Left kidney (tissue), 8 donors: ENCODE results near the gene FHAD1. TPM values are rescaled to one million over a fixed set of nuclear protein-coding genes. Genes with fewer than 3 reads are reported as not detected.

ENCODE experiments used
- DNase-seq: peaks from one replicate; pipeline ENCODE4 v3.0.0-alpha.2; 2013
- long read RNA-seq, 8 donors: transcript quantifications; one replicate each; lab custom pipeline, GENCODE V29; 2026
- polyA plus RNA-seq: library from polyadenylated mRNA; unstranded; fragments of 120-200 nt; gene quantifications from one replicate; pipeline ENCODE4 v1.2.1, GENCODE V29; 2013; ENCODE audit not compliant: insufficient read length

FHAD1 gene
- polyA plus RNA-seq, result 3.7 TPM
- long read RNA-seq, donor 1, result 0 reads
- long read RNA-seq, donor 2, partial matches to known transcripts, result 0 of 1 reads
- long read RNA-seq, donor 2, other reads (novel, unspliced or antisense), result 0 of 1 reads
- long read RNA-seq, donor 3, full-length matches to known transcripts, result 2 of 2 reads
- long read RNA-seq, donor 3, partial matches to known transcripts, result 0 of 2 reads
- long read RNA-seq, donor 3, other reads (novel, unspliced or antisense), result 0 of 2 reads
- long read RNA-seq, donor 4, result 0 reads
- long read RNA-seq, donor 5, result 0 reads
- long read RNA-seq, donor 6, result 0 reads
- long read RNA-seq, donor 7, result 0 reads
- long read RNA-seq, donor 8, result 0 reads

GRCh38 chr1:15246960-15247614 is at the start of gene FHAD1:
Gene FHAD1, plus strand, starts transcription at chr1:15247223. Its CDS starts 4,562 bp downstream, at chr1:15251785.
- DNase-seq, result peak; percentile 74

- DNase-seq, result no peak
Observed at GRCh38 chr1:15197591-15198447, 49.2 kb upstream of the FHAD1 start.

- DNase-seq, result no peak
Observed at GRCh38 chr1:15198684-15199083, 48.3 kb upstream of the FHAD1 start.

GRCh38 chr1:15201221-15201620 is 45.8 kb upstream of the FHAD1 start:
- no peak for DNase-seq

GRCh38 chr1:15201849-15202551 is 45.0 kb upstream of the FHAD1 start:
- DNase-seq, result no peak

GRCh38 chr1:15204931-15205330 is 42.1 kb upstream of the FHAD1 start:
- DNase-seq, result no peak

GRCh38 chr1:15205586-15206346 is 41.3 kb upstream of the FHAD1 start:
- no peak for DNase-seq

- no peak for DNase-seq
Observed at GRCh38 chr1:15206418-15207030, 40.5 kb upstream of the FHAD1 start.

- DNase-seq, result no peak
Observed at GRCh38 chr1:15207031-15207828, 39.8 kb upstream of the FHAD1 start.

- DNase-seq, result no peak
Observed at GRCh38 chr1:15207829-15208429, 39.1 kb upstream of the FHAD1 start.

GRCh38 chr1:15210651-15211375 is 36.2 kb upstream of the FHAD1 start:
- no peak for DNase-seq

GRCh38 chr1:15211424-15211823 is 35.6 kb upstream of the FHAD1 start:
- no peak for DNase-seq

GRCh38 chr1:15212216-15212953 is 34.6 kb upstream of the FHAD1 start:
- DNase-seq, result no peak

GRCh38 chr1:15212954-15213291 is 34.1 kb upstream of the FHAD1 start:
- no peak for DNase-seq

- no peak for DNase-seq
Observed at GRCh38 chr1:15213341-15213821, 33.6 kb upstream of the FHAD1 start.

GRCh38 chr1:15214527-15214926 is 32.5 kb upstream of the FHAD1 start:
- DNase-seq, result no peak

- DNase-seq, result no peak
Observed at GRCh38 chr1:15215116-15215515, 31.9 kb upstream of the FHAD1 start.

GRCh38 chr1:15217654-15218053 is 29.4 kb upstream of the FHAD1 start:
- no peak for DNase-seq
